Dedifferentiated amniotic fluid mesenchymal stem cell (primary cell): ENCODE data around the gene NPAS2.

Experiments used
- DNase-seq: peaks from one replicate; pipeline ENCODE4 v3.0.0-alpha.2; 2016; ENCODE audit errors: extremely low spot score

The NPAS2 gene

GRCh38 chr2:100988630-100989417, 168.9 kb downstream of the NPAS2 start:
- no peak for DNase-seq

GRCh38 chr2:100989666-100990065, 169.7 kb downstream of the NPAS2 start:
- no peak for DNase-seq

- no peak for DNase-seq
Measured at GRCh38 chr2:100990166-100990565, 170.2 kb downstream of the NPAS2 start.

GRCh38 chr2:100990650-100991403, 170.9 kb downstream of the NPAS2 start:
- DNase-seq: no peak

GRCh38 chr2:100991404-100991773, 171.4 kb downstream of the NPAS2 start:
- no peak for DNase-seq

- no peak for DNase-seq
Measured at GRCh38 chr2:100992262-100992661, 172.3 kb downstream of the NPAS2 start.

GRCh38 chr2:100993294-100993693, 173.4 kb downstream of the NPAS2 start:
- no peak for DNase-seq

GRCh38 chr2:100995309-100996075, 175.6 kb downstream of the NPAS2 start:
- DNase-seq: no peak

- no peak for DNase-seq
Measured at GRCh38 chr2:100997509-100998234, 177.7 kb downstream of the NPAS2 start.

- DNase-seq: no peak
Measured at GRCh38 chr2:100998235-100998573, 178.3 kb downstream of the NPAS2 start.

- no peak for DNase-seq
Measured at GRCh38 chr2:100999995-101000394, 180.1 kb downstream of the NPAS2 start.

- DNase-seq: peak; percentile 96
Measured at GRCh38 chr2:101001691-101002561, 182.0 kb downstream of the NPAS2 start, which contains the start of gene RPL31. RPL31 (plus strand) TSS chr2:101002289; CDS start chr2:101002702, 413 bp downstream.

- no peak for DNase-seq
Measured at GRCh38 chr2:101002562-101003277, 182.8 kb downstream of the NPAS2 start.

GRCh38 chr2:101003278-101003775, 183.4 kb downstream of the NPAS2 start:
- no peak for DNase-seq

GRCh38 chr2:101004620-101005325, 184.8 kb downstream of the NPAS2 start:
- DNase-seq: no peak

GRCh38 chr2:101006065-101006715, 186.3 kb downstream of the NPAS2 start:
- no peak for DNase-seq

GRCh38 chr2:101007415-101008345, 187.7 kb downstream of the NPAS2 start:
- DNase-seq: no peak

GRCh38 chr2:101011152-101011551, 191.2 kb downstream of the NPAS2 start:
- DNase-seq: no peak
